H1 (cell line): ENCODE data around the gene STRIT1. TPM values are rescaled to one million over a fixed set of nuclear protein-coding genes. Genes with fewer than 3 reads are reported as not detected.

Experiments
- CTCF ChIA-PET: fragments of 300-600 bp; sonication (Branson Sonifier 250); formaldehyde crosslinking; loops from one replicate; lab custom pipeline; 2021; ENCODE audit not compliant: partially characterized antibody; lab: Charles Lee
- POLR2A ChIA-PET: fragments of 300-600 bp; sonication (Branson Sonifier 250); formaldehyde crosslinking; loops from one replicate; lab custom pipeline; 2021; ENCODE audit warnings: inconsistent platforms; ENCODE audit not compliant: partially characterized antibody; lab: Charles Lee
- DNase-seq, 2 experiments: peaks; one replicate each; pipeline versions ENCODE4 v3.0.0 to v3.0.0-alpha.2; 2010 to 2022; ENCODE audit warnings: low spot score in 2 of 2, low read depth in 1 of 2, mixed read lengths in 1 of 2
- FAIRE-seq: peaks from 2 replicates; lab custom pipeline; 2011; peaks lifted over from hg19 to GRCh38; lab: Jason Lieb, UNC
- H2AFZ ChIP-seq: 2 replicates; pipeline ENCODE4 v1.8.1; 2012; ENCODE audit warnings: low read length, inconsistent platforms
- H2AK5ac ChIP-seq: 2 replicates; pipeline ENCODE4 v1.6.1; 2013; ENCODE audit warnings: low read depth, low read length
- H2BK120ac ChIP-seq: replicated peaks from 2 replicates; pipeline ENCODE3; 2013; ENCODE audit warnings: low read depth, low read length, inconsistent platforms
- H2BK12ac ChIP-seq: 2 replicates; pipeline ENCODE4 v1.6.1; 2013; ENCODE audit warnings: low read depth, low read length
- H2BK15ac ChIP-seq: 2 replicates; pipeline ENCODE4 v1.6.1; 2013; ENCODE audit warnings: low read length
- H2BK20ac ChIP-seq: 2 replicates; pipeline ENCODE4 v1.6.1; 2013; ENCODE audit warnings: low read length
- H2BK5ac ChIP-seq: 2 replicates; pipeline ENCODE4 v1.6.1; 2013; ENCODE audit warnings: low read depth, low read length
- H3K14ac ChIP-seq: 2 replicates; pipeline ENCODE4 v1.6.1; 2013; ENCODE audit warnings: inconsistent platforms; ENCODE audit not compliant: insufficient read length
- H3K18ac ChIP-seq: 2 replicates; pipeline ENCODE4 v1.6.1; 2013; ENCODE audit warnings: low read length; ENCODE audit errors: extremely low read depth
- H3K23ac ChIP-seq: 2 replicates; pipeline ENCODE4 v1.6.1; 2013; ENCODE audit warnings: inconsistent platforms; ENCODE audit not compliant: insufficient read length
- H3K23me2 ChIP-seq: 2 replicates; pipeline ENCODE4 v1.6.1; 2013; ENCODE audit warnings: low read depth, low read length
- H3K27ac ChIP-seq: 2 replicates; pipeline ENCODE4 v1.6.1; 2011; ENCODE audit warnings: low read depth, low read length, inconsistent platforms
- H3K27me3 ChIP-seq, 4 experiments: replicated peaks in 1 of 4; 1 replicate in 1 of 4; 2 replicates in 3 of 4; pipeline versions ENCODE4 v1.6.1 to v1.8.1; 2011 to 2013; ENCODE audit warnings: low read length in 3 of 4, mild to moderate bottlenecking in 3 of 4, inconsistent platforms in 2 of 4, mixed read lengths in 2 of 4, moderate library complexity in 1 of 4; ENCODE audit not compliant: control insufficient read depth in 3 of 4, insufficient read depth in 3 of 4; ENCODE audit errors: extremely low read depth in 1 of 4
- H3K36me3 ChIP-seq, 4 experiments: 2 replicates each; pipeline versions ENCODE4 v1.6.1 to v1.8.1; 2011 to 2013; ENCODE audit warnings: mild to moderate bottlenecking in 4 of 4, low read length in 3 of 4, moderate library complexity in 2 of 4, control low read depth in 1 of 4, inconsistent platforms in 1 of 4; ENCODE audit not compliant: insufficient read depth in 4 of 4, control insufficient read depth in 2 of 4
- H3K4ac ChIP-seq: replicated peaks from 2 replicates; pipeline ENCODE3; 2013; ENCODE audit warnings: low read length, low read depth, mixed read lengths, inconsistent platforms; ENCODE audit not compliant: insufficient read length
- H3K4me1 ChIP-seq, 4 experiments: replicated peaks in 1 of 4; 1 replicate in 1 of 4; 2 replicates in 3 of 4; pipeline versions ENCODE4 v1.6.1 to v1.8.1; 2011 to 2013; ENCODE audit warnings: low read length in 3 of 4, inconsistent platforms in 2 of 4, mixed read lengths in 1 of 4; ENCODE audit not compliant: insufficient read depth in 4 of 4, control insufficient read depth in 3 of 4
- H3K4me2 ChIP-seq, 2 experiments: 2 replicates each; pipeline versions ENCODE4 v1.6.1 to v1.8.1; 2011 to 2013; ENCODE audit warnings: low read depth in 2 of 2, low read length in 2 of 2, control low read depth in 1 of 2, inconsistent platforms in 1 of 2, mild to moderate bottlenecking in 1 of 2; ENCODE audit not compliant: insufficient read depth in 1 of 2
- H3K4me3 ChIP-seq, 4 experiments: fragments of 200-600, 300-600 bp in 1 of 4; sonication (generic), shearing (Covaris generic), sonication (Bioruptor Twin) in 1 of 4; 2 replicates each; pipeline versions ENCODE4 v1.5.1 to v1.8.1; 2011 to 2016; ENCODE audit warnings: low read length in 4 of 4, low read depth in 3 of 4, control low read depth in 2 of 4, inconsistent platforms in 2 of 4, mild to moderate bottlenecking in 2 of 4, mixed read lengths in 1 of 4, moderate library complexity in 1 of 4; ENCODE audit not compliant: insufficient read depth in 2 of 4; ENCODE audit errors: extremely low read depth in 1 of 4
- H3K56ac ChIP-seq: replicated peaks from 2 replicates; pipeline ENCODE3; 2013; ENCODE audit warnings: low read depth, mild to moderate bottlenecking, mixed read lengths, low read length, inconsistent platforms; ENCODE audit not compliant: insufficient read length
- H3K79me1 ChIP-seq: 2 replicates; pipeline ENCODE4 v1.6.1; 2013; ENCODE audit warnings: low read depth, low read length, control low read depth
- H3K79me2 ChIP-seq, 2 experiments: 2 replicates each; pipeline versions ENCODE4 v1.6.1 to v1.8.1; 2012 to 2013; ENCODE audit warnings: low read length in 2 of 2, mild to moderate bottlenecking in 2 of 2, inconsistent platforms in 1 of 2; ENCODE audit not compliant: insufficient read depth in 2 of 2, control insufficient read depth in 1 of 2
- H3K9ac ChIP-seq, 4 experiments: replicated peaks in 1 of 4; 1 replicate in 1 of 4; 2 replicates in 3 of 4; pipeline versions ENCODE4 v1.6.1 to v1.8.1; 2011 to 2013; ENCODE audit warnings: low read depth in 3 of 4, low read length in 3 of 4, control low read depth in 2 of 4, mild to moderate bottlenecking in 2 of 4, moderate library complexity in 2 of 4, inconsistent platforms in 1 of 4; ENCODE audit errors: extremely low read depth in 1 of 4
- H3K9me3 ChIP-seq, 2 experiments: 2 replicates each; pipeline versions ENCODE4 v1.6.1 to v1.8.1; 2012 to 2013; ENCODE audit warnings: mild to moderate bottlenecking in 2 of 2, moderate library complexity in 2 of 2, control low read depth in 1 of 2, inconsistent platforms in 1 of 2, low read depth in 1 of 2, low read length in 1 of 2, mixed read lengths in 1 of 2; ENCODE audit not compliant: insufficient read depth in 2 of 2
- H4K20me1 ChIP-seq, 2 experiments: replicated peaks in 1 of 2; 2 replicates each; pipeline versions ENCODE3 to v1.8.1; 2011 to 2013; ENCODE audit warnings: inconsistent platforms in 2 of 2, low read length in 2 of 2, mild to moderate bottlenecking in 1 of 2; ENCODE audit not compliant: insufficient read depth in 2 of 2, control insufficient read depth in 1 of 2
- H4K5ac ChIP-seq: 2 replicates; pipeline ENCODE4 v1.6.1; 2013; ENCODE audit warnings: low read length, low read depth, mixed read lengths, inconsistent platforms; ENCODE audit not compliant: insufficient read length
- H4K8ac ChIP-seq: 2 replicates; pipeline ENCODE4 v1.8.0; 2013; ENCODE audit warnings: mild to moderate bottlenecking, moderate library complexity, low read length, inconsistent platforms; ENCODE audit not compliant: insufficient read depth; ENCODE audit errors: extremely low read depth
- H4K91ac ChIP-seq: replicated peaks from 2 replicates; pipeline ENCODE3; 2013; ENCODE audit warnings: low read length, mixed read lengths, inconsistent platforms; ENCODE audit not compliant: insufficient read length
- BRCA1 ChIP-seq: IDR thresholded peaks from 2 replicates; pipeline ENCODE4 v1.6.1; 2012; ENCODE audit warnings: low read depth, low read length, improper control_type of control experiment
- FOSL1 ChIP-seq: IDR thresholded peaks from 2 replicates; pipeline ENCODE4 v1.6.1; 2011; ENCODE audit warnings: mild to moderate bottlenecking, low read depth, low read length, moderate library complexity; ENCODE audit not compliant: insufficient read depth
- HDAC2 ChIP-seq, 2 experiments: fragments of 300-600 bp in 1 of 2; sonication (generic) in 1 of 2; IDR thresholded peaks; 2 replicates each; pipeline ENCODE4 v1.6.1; 2011 to 2012; ENCODE audit warnings: low read depth in 2 of 2, low read length in 2 of 2, mild to moderate bottlenecking in 2 of 2, moderate library complexity in 2 of 2, borderline replicate concordance in 1 of 2, inconsistent platforms in 1 of 2
- JUN ChIP-seq: IDR thresholded peaks from 2 replicates; pipeline ENCODE4 v1.6.1; 2011; ENCODE audit warnings: low read depth, mild to moderate bottlenecking, improper control_type of control experiment, low read length
- KDM5A ChIP-seq: fragments of 200-600 bp; IDR thresholded peaks from 2 replicates; pipeline ENCODE4 v1.7.1; 2012; ENCODE audit warnings: mild to moderate bottlenecking, low read length, inconsistent platforms, mixed read lengths
- NRF1 ChIP-seq: IDR thresholded peaks from 2 replicates; pipeline ENCODE4 v1.6.1; 2011; ENCODE audit warnings: mild to moderate bottlenecking, low read depth, low read length, improper control_type of control experiment
- RXRA ChIP-seq: IDR thresholded peaks from 2 replicates; pipeline ENCODE4 v1.6.1; 2011; ENCODE audit warnings: low read depth, mild to moderate bottlenecking, low read length, moderate library complexity; ENCODE audit not compliant: insufficient read depth
- TAF1 ChIP-seq: IDR thresholded peaks from 2 replicates; pipeline ENCODE4 v1.6.1; 2011; ENCODE audit warnings: mild to moderate bottlenecking, low read depth, low read length
- TBP ChIP-seq: IDR thresholded peaks from 2 replicates; pipeline ENCODE4 v1.6.1; 2011; ENCODE audit warnings: low read depth, low read length, improper control_type of control experiment
- YY1 ChIP-seq: IDR thresholded peaks from 2 replicates; pipeline ENCODE4 v1.6.1; 2011; ENCODE audit warnings: low read depth, mild to moderate bottlenecking, low read length
- WGBS, 2 experiments: shearing (Covaris generic) in 1 of 2; methylation state at CpG; one replicate each; pipeline versions ENCODE4 v1.1.6 to v1.1.7; 2013 to 2015; ENCODE audit warnings: low lambda C conversion rate in 2 of 2, mixed read lengths in 2 of 2, inconsistent platforms in 1 of 2, low coverage in 1 of 2, missing lambda C conversion rate in 1 of 2; ENCODE audit not compliant: insufficient replicate concordance in 2 of 2, insufficient coverage in 1 of 2, insufficient read length in 1 of 2; ENCODE audit errors: extremely low coverage in 1 of 2, missing lambda C conversion rate in 1 of 2; 5-methylcytosine and 5-hydroxymethylcytosine counted together
- polyA plus RNA-seq, 7 experiments: library from polyadenylated mRNA; depleted of rRNA in 3 of 7; stranded (reverse) in 5 of 7; unstranded in 2 of 7; fragments of >200 nt in 5 of 7; fragments of 200-250 nt in 2 of 7; gene quantifications; 1 replicate in 5 of 7; 2 replicates in 1 of 7; 4 replicates in 1 of 7; pipeline versions ENCODE4 v1.2.1 to v1.2.3, GENCODE V29; 2011 to 2013; ENCODE audit warnings: missing spikeins in 2 of 7, mixed read lengths in 2 of 7
- total RNA-seq: library from RNA; stranded (reverse); fragmentation: NEBNext Ultra II Directional; extraction: Animal tissue kit (Norgen Biotek cat#: 25700); gene quantifications from 2 replicates; pipeline ENCODE4 v1.2.1, GENCODE V29; 2021

Gene STRIT1
- total and polyA plus RNA-seq, 2 of the 8 experiments (the other 6 are each of a cell fraction or from before 2014, with no cell fraction given): 0.15 to 0.47 TPM

DNA sequence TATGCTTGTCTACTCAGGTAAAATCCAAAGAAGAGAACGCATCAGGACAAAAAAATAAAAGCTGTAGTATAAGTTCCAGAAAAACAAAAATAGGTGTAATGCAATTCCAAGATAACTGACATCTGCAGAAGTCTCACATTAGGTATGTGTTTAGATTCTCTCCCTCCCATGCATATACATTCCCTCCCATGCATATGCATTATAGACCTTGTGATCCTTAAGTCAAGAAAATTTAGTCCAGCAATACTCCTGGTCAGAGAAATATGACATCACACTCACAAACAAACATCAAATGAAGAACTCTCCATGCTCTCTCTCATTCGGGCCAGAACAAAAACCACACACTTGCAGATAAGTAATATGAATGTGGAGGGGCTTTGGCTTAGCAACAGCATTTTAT is 25.3 kb upstream of the STRIT1 start:
- Histone ChIP-seq H2BK5ac (no peak overlapping the region), H4K91ac (no peak overlapping the region), H3K36me3 (no peaks in the 10 kb centered on the region), H2BK120ac (no peak overlapping the region), H4K20me1 (no peaks in the 10 kb centered on the region), H3K14ac (no peak overlapping the region), H2BK12ac (no peak overlapping the region), H3K23ac (no peak overlapping the region), H2BK20ac (no peak overlapping the region), H3K9me3 (no peaks in the 10 kb centered on the region), H3K4ac (no peak overlapping the region), H3K79me2 (no peaks in the 10 kb centered on the region), H3K56ac (no peak overlapping the region), H3K27ac (no peak overlapping the region), H3K79me1 (no peaks in the 10 kb centered on the region), H4K8ac (no peak overlapping the region)
- POLR2A ChIA-PET: no interaction called here
- FAIRE-seq: no peak
- WGBS, 2 experiments: 93% methylated on average over 2 of the region's 2 CpGs; no CpG with 5 or more reads in 1 of the 2 experiments
- TF ChIP-seq RXRA (no peak), NRF1 (no peak), BRCA1 (no peak), FOSL1 (no peak), JUN (no peak), YY1 (no peak), TAF1 (no peak), HDAC2 (IDR thresholded peaks at IDR 0.05; ENCODE audit: borderline replicate concordance in 1 of 2, low read depth in 2 of 2, low read length in 2 of 2) (no peak), TBP (no peak), KDM5A (no peak)
- TF ChIP-seq, all 59 proteins: peak for 0
- H2AFZ ChIP-seq: no peak overlapping the region
- no peak overlapping the region for H3K4me2 ChIP-seq
- H3K23me2 ChIP-seq: 0 out of 2 replicates have a peak, but pooled peaks cover 2% of the 10 kb centered on the region
- H3K4me3 ChIP-seq: no peak overlapping the region
- no peak overlapping the region for H2BK15ac ChIP-seq
- H3K27me3 ChIP-seq: no peaks in the 10 kb centered on the region
- H3K4me1 ChIP-seq: no peaks in the 10 kb centered on the region
- no peak overlapping the region for H2AK5ac ChIP-seq
- no peak overlapping the region for H4K5ac ChIP-seq
- no peak for DNase-seq
- CTCF ChIA-PET: interaction anchor here (1.0 to 1.4 kb wide), 2 partner anchors 15 to 117 kb away, joined by 4 read pairs; no protein-coding TSS in a partner anchor
- no peak overlapping the region for H3K9ac ChIP-seq
- H3K18ac ChIP-seq: no peak overlapping the region
